GM23338 (cell line): ENCODE data around the gene ATP9B. TPM values are rescaled to one million over a fixed set of nuclear protein-coding genes. Genes with fewer than 3 reads are reported as not detected.

Experiments
- ATAC-seq: fragments of 200-7000 bp; cut with Tn5 transposase; 3 replicates; pipeline ENCODE4 v1.9.1; 2020
- DNase-seq: peaks from one replicate; pipeline ENCODE4 v3.0.0-alpha.2; 2015; ENCODE audit warnings: low spot score
- H2AFZ ChIP-seq: fragments of 200-600 bp; sonication (generic); 2 replicates; pipeline ENCODE4 v1.8.0; 2016; ENCODE audit warnings: antibody characterized with exemption, mild to moderate bottlenecking, moderate library complexity
- H3F3A ChIP-seq: fragments of 200-600 bp; sonication (generic); replicated peaks from 2 replicates; pipeline ENCODE4 v1.8.0; 2017; ENCODE audit warnings: antibody characterized with exemption, mixed run types, low read depth
- H3K27ac ChIP-seq: fragments of 200-600 bp; sonication (generic); 2 replicates; pipeline ENCODE4 v1.6.1; 2016; ENCODE audit warnings: low read depth
- H3K27me3 ChIP-seq: fragments of 200-600 bp; sonication (generic); 2 replicates; pipeline ENCODE4 v1.8.0; 2016; ENCODE audit warnings: mild to moderate bottlenecking, mixed run types, moderate library complexity; ENCODE audit not compliant: insufficient read depth
- H3K36me3 ChIP-seq: fragments of 200-600 bp; sonication (generic); 2 replicates; pipeline ENCODE4 v1.8.0; 2016; ENCODE audit warnings: mild to moderate bottlenecking; ENCODE audit not compliant: insufficient read depth
- H3K4me1 ChIP-seq: fragments of 200-600 bp; sonication (generic); 2 replicates; pipeline ENCODE4 v1.8.0; 2016; ENCODE audit warnings: mild to moderate bottlenecking, moderate library complexity; ENCODE audit not compliant: insufficient read depth
- H3K4me2 ChIP-seq: fragments of 200-600 bp; sonication (generic); 2 replicates; pipeline ENCODE4 v1.7.1; 2017; ENCODE audit warnings: mixed run types
- H3K4me3 ChIP-seq: fragments of 200-600 bp; sonication (generic); 2 replicates; pipeline ENCODE4 v1.6.1; 2016; ENCODE audit warnings: mixed run types
- H3K79me2 ChIP-seq: fragments of 200-600 bp; sonication (generic); replicated peaks from 2 replicates; pipeline ENCODE4 v1.8.0; 2017; ENCODE audit warnings: mild to moderate bottlenecking; ENCODE audit not compliant: insufficient read depth
- H3K9me2 ChIP-seq: fragments of 200-600 bp; sonication (generic); 2 replicates; pipeline ENCODE4 v1.8.0; 2017; ENCODE audit not compliant: insufficient read depth
- H4K20me1 ChIP-seq: fragments of 200-600 bp; sonication (generic); replicated peaks from 2 replicates; pipeline ENCODE4 v1.8.0; 2017; ENCODE audit warnings: mild to moderate bottlenecking; ENCODE audit not compliant: insufficient read depth
- H3K27ac Mint-ChIP-seq: 2 replicates; pipeline ENCODE4 v1.8.0; 2020; ENCODE audit warnings: inconsistent platforms, mild to moderate bottlenecking, moderate library complexity, mixed read lengths
- H3K27me3 Mint-ChIP-seq: 3 replicates; pipeline ENCODE4 v1.8.0; 2022; ENCODE audit warnings: low read depth, mild to moderate bottlenecking, moderate library complexity, mixed read lengths, inconsistent platforms; ENCODE audit not compliant: insufficient read depth, poor library complexity
- H3K36me3 Mint-ChIP-seq: 3 replicates; pipeline ENCODE4 v1.8.0; 2021; ENCODE audit warnings: low read depth, mild to moderate bottlenecking, inconsistent platforms, moderate library complexity, mixed read lengths
- H3K4me1 Mint-ChIP-seq: 3 replicates; pipeline ENCODE4 v1.8.0; 2020; ENCODE audit warnings: mild to moderate bottlenecking, inconsistent platforms, mixed read lengths
- H3K4me3 Mint-ChIP-seq: 3 replicates; pipeline ENCODE4 v1.8.0; 2021; ENCODE audit warnings: moderate library complexity, mild to moderate bottlenecking, inconsistent platforms, mixed read lengths
- H3K9me3 Mint-ChIP-seq: 3 replicates; pipeline ENCODE4 v1.8.0; 2020; ENCODE audit warnings: moderate library complexity, mild to moderate bottlenecking, inconsistent platforms, mixed read lengths
- CREB1 ChIP-seq: fragments of 250-450 bp; sonication (Bioruptor Pico); IDR thresholded peaks from 2 replicates; pipeline ENCODE4 v1.5.0; 2020; ENCODE audit warnings: low read depth, mild to moderate bottlenecking, moderate library complexity
- CTCF ChIP-seq, 2 experiments: fragments of 200-600 bp in 1 of 2; sonication (generic) in 1 of 2; conservative IDR thresholded peaks; 2 replicates each; pipeline versions ENCODE4 v1.5.1 to v1.6.1; 2016 to 2017; ENCODE audit warnings: antibody characterized with exemption in 2 of 2, low read depth in 2 of 2, mild to moderate bottlenecking in 2 of 2, moderate library complexity in 1 of 2
- ETS1 ChIP-seq: IDR thresholded peaks from 2 replicates; pipeline ENCODE4 v1.6.1; 2016; ENCODE audit warnings: antibody characterized with exemption
- EZH2phosphoT487 ChIP-seq: fragments of 200-600 bp; sonication (generic); IDR thresholded peaks from one replicate; pipeline ENCODE4 v1.8.1; 2018; ENCODE audit warnings: antibody characterized with exemption; ENCODE audit not compliant: unreplicated experiment
- POLR2AphosphoS5 ChIP-seq: IDR thresholded peaks from 2 replicates; pipeline ENCODE4 v1.6.1; 2016; ENCODE audit warnings: antibody characterized with exemption, low read depth
- STAT1 ChIP-seq: IDR thresholded peaks from one replicate; pipeline ENCODE4 v1.6.1; 2016; ENCODE audit warnings: antibody characterized with exemption; ENCODE audit not compliant: unreplicated experiment
- ZNF114 ChIP-seq: fragments of 250-450 bp; sonication (Bioruptor Pico); IDR thresholded peaks from 2 replicates; pipeline ENCODE4 v1.5.0; 2020; ENCODE audit warnings: mild to moderate bottlenecking, moderate library complexity
- ZNF331 ChIP-seq: fragments of 250-450 bp; sonication (Bioruptor Pico); IDR thresholded peaks from 2 replicates; pipeline ENCODE4 v1.5.0; 2020; ENCODE audit warnings: low read depth, mild to moderate bottlenecking, moderate library complexity
- ZNF462 ChIP-seq: fragments of 250-450 bp; sonication (Bioruptor Pico); IDR thresholded peaks from 2 replicates; pipeline ENCODE4 v1.5.0; 2020; ENCODE audit warnings: mild to moderate bottlenecking, moderate library complexity
- polyA plus RNA-seq: library from polyadenylated mRNA; unstranded; fragments of >200 nt; fragmentation: Nextera tagmentation; extraction: Ambion mirVana; gene quantifications from 2 replicates; pipeline ENCODE4 v1.2.1, GENCODE V29; 2016
- total RNA-seq: library from RNA; depleted of rRNA; stranded (reverse); fragments of >200 nt; shearing (Covaris generic); gene quantifications from 2 replicates; pipeline ENCODE4 v1.2.3, GENCODE V29; 2014

ATP9B gene
- total and polyA plus RNA-seq, 2 experiments from 2014 or later: 14.2 to 25.6 TPM

GRCh38 chr18:79259218-79259617 lies 190.0 kb downstream of the ATP9B start (continued):
- TF ChIP-seq EZH2phosphoT487 (no peak), CTCF (conservative IDR thresholded peaks at IDR 0.05; ENCODE audit: low read depth in 2 of 2) (no peak), ZNF331 (CRISPR knock-in tag) (no peak), ZNF114 (CRISPR knock-in tag) (no peak), ETS1 (no peak)

- peaks cover 2% of the 10 kb centered on the region; the same call in 2 of the 3 replicates for H3K4me1 Mint-ChIP-seq
- Histone ChIP-seq H3K27ac (no peak overlapping the region), H3K79me2 (no peaks in the 10 kb centered on the region; the same call in 1 of the 2 replicates), H3F3A (no peaks in the 10 kb centered on the region), H3K36me3 (no peaks in the 10 kb centered on the region), H3K9me2 (no peaks in the 10 kb centered on the region; the same call in 1 of the 2 replicates), H3K4me3 (no peak overlapping the region), H4K20me1 (no peaks in the 10 kb centered on the region; the same call in 1 of the 2 replicates), H3K4me2 (no peak overlapping the region), H3K4me1 (no peaks in the 10 kb centered on the region), H3K27me3 (no peaks in the 10 kb centered on the region), H2AFZ (no peak overlapping the region)
- H3K4me3 Mint-ChIP-seq: no peak overlapping the region
- H3K36me3 Mint-ChIP-seq: peaks cover 9% of the 10 kb centered on the region; the same call in 2 of the 3 replicates
- H3K27ac Mint-ChIP-seq: peak overlapping the region; percentile 80
- no peak for ATAC-seq
- peaks cover 3% of the 10 kb centered on the region for H3K27me3 Mint-ChIP-seq
- H3K9me3 Mint-ChIP-seq: peaks cover 3% of the 10 kb centered on the region; the same call in 1 of the 3 replicates
- no peak for DNase-seq
- TF ChIP-seq STAT1: no peak
- no peak for TF ChIP-seq POLR2AphosphoS5
- no peak for TF ChIP-seq ZNF331 (CRISPR knock-in tag)
- no peak for TF ChIP-seq CTCF (conservative IDR thresholded peaks at IDR 0.05; ENCODE audit: low read depth in 2 of 2)
- TF ChIP-seq ZNF462: no peak
- no peak for TF ChIP-seq CREB1
- no peak for TF ChIP-seq EZH2phosphoT487
Measured at GRCh38 chr18:79260023-79260422, 190.8 kb downstream of the ATP9B start.
